AG10803 (cell line): ENCODE measurements around the gene LPP.

ENCODE experiments used
- DNase-seq: peaks from one replicate; pipeline ENCODE4 v3.0.0; 2010; ENCODE audit warnings: low read depth
- H3K4me3 ChIP-seq: 2 replicates; pipeline ENCODE4 v1.5.1; 2011; ENCODE audit warnings: mild to moderate bottlenecking, low read length, control low read depth
- TF ChIP-seq, protein P1 (sequence below): conservative IDR thresholded peaks from 2 replicates; pipeline ENCODE4 v1.5.1; 2011; ENCODE audit warnings: mild to moderate bottlenecking, low read length, control low read depth, inconsistent platforms

Gene LPP

DNA sequence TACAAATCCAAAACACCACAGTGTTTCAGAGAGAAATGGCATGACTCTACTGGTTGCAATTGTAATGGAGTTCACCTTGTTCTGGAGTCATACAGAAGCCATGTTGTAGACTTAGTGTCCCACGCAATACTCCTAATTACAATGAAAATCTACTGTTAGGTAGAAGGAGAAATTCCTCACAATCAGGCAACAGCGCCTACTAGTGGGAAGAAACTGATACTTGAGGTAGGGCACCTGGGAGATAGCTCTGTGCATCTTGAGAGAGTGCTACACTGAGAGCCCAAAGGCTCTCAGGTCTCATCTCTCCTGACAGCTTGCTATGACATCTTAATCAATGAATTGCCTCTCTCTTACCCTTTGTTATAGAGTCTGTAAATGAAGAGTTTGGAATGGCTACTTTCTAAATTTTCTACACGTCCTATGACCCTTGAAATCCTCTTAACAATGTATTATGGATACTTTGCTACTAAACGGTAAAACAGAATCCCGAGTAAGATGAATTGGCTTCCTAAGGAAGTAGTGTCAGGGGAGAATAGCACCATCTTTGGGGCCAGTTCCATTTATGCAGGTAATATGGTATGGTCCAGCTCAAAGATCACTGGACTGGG is 595.2 kb downstream of the LPP start:
- TF ChIP-seq, protein P1, sequence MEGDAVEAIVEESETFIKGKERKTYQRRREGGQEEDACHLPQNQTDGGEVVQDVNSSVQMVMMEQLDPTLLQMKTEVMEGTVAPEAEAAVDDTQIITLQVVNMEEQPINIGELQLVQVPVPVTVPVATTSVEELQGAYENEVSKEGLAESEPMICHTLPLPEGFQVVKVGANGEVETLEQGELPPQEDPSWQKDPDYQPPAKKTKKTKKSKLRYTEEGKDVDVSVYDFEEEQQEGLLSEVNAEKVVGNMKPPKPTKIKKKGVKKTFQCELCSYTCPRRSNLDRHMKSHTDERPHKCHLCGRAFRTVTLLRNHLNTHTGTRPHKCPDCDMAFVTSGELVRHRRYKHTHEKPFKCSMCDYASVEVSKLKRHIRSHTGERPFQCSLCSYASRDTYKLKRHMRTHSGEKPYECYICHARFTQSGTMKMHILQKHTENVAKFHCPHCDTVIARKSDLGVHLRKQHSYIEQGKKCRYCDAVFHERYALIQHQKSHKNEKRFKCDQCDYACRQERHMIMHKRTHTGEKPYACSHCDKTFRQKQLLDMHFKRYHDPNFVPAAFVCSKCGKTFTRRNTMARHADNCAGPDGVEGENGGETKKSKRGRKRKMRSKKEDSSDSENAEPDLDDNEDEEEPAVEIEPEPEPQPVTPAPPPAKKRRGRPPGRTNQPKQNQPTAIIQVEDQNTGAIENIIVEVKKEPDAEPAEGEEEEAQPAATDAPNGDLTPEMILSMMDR: peak; percentile 12; the same call in 1 of the 2 replicates
- no peak for DNase-seq
- no peak overlapping the region for H3K4me3 ChIP-seq

DNA sequence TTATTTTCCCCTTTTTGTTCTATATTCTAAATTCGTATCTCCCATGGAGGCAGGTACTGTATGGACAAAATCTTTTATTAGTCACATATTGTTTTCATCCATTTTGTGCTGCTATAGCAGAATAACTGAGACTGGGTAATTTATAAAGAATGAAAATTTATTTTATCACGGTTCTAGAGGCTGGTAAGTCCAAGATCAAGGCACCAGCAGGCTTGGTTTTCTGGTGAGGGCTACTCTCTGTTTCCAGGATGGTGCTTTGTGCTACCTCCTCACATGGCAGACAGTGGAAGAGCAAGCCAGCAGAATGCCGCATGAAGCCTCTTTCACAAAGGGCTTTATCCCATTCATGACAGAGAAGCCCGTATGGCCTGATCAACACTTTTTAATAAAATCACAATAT is 595.9 kb downstream of the LPP start:
- H3K4me3 ChIP-seq: no peak overlapping the region
- DNase-seq: no peak
- TF ChIP-seq, protein P1: no peak

DNA sequence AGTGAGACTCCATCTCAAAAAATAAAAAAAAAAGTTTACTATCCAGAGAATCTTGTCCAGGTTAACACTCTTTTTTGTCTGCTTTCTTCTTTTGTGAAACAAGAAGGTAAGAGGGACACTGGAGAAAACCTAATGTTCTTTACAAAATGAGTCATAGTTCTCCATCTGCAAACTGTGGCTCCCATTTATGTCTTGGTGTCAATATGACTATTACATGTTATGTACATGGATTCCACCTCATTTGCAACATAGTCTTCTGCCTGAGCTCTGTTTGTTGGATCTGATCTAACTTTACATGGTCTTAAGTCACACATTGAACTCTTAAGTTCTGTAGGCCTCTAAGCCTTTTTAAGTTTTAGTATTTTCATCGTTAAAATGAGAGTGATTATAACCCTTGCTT is 596.7 kb downstream of the LPP start:
- H3K4me3 ChIP-seq: no peak overlapping the region
- TF ChIP-seq, protein P1: no peak

DNA sequence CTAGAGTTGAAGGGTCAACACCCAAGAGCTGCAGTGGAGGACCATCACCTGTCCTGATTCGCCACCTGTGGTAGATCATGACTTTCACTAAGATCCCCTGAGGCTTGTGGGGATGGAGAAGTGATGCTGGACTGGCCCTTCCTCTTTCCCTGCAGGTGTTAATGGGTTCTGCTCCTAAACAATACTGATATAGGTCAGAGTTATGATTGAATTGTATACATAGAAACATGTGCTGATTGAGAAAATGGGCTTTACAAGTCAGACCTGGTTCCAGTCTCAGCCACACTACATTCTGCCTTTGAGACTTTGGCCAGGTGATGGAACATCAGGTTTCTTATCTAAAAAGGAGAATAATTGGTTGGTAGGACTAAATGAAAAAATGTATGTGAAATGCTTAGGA is 598.9 kb downstream of the LPP start:
- no peak overlapping the region for H3K4me3 ChIP-seq
- TF ChIP-seq, protein P1: no peak

More for the DNA sequence above, 596.7 kb downstream of the LPP start:
- DNase-seq: no peak

DNA sequence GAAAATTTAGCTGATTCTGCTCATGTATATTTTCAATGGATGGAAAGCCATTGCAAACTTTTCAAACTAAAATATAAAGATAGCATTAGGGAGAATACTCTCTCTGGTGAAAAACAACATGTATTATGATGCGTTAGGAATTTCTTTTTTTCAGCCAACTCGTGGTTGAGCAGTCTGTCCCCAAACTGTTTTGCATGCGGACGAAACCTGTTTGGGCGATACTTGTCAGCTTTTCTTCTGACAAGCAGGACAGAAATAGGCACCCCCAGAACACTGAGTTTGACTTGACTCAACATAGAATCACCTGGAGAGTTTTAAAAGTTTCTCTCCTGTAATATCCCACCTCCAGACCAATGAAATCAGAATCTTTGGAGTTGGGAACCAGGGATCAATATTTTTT is 600.3 kb downstream of the LPP start:
- no peak overlapping the region for H3K4me3 ChIP-seq
- TF ChIP-seq, protein P1: no peak
- no peak for DNase-seq

More for the DNA sequence above, 598.9 kb downstream of the LPP start:
- DNase-seq: no peak

DNA sequence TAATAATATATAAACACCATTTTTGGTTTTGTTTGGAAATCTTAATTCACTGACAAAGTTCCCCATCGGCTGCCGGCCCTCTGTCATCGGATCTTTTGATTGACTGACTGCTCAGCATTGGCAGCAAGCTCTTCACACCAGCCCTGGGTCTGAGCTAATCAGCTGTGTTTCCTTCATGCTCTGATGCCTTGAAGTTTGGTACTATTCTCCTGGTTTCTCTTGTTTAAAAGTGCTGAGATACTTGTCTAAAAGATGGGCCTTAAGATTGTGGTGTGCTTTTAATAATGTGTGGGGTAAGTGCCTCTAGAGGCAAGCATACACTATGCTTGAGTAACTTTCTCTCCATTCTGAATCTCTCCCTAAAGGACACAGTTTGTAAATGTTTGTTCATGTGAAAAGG is 602.3 kb downstream of the LPP start:
- no peak overlapping the region for H3K4me3 ChIP-seq
- TF ChIP-seq, protein P1: no peak
- DNase-seq: no peak

DNA sequence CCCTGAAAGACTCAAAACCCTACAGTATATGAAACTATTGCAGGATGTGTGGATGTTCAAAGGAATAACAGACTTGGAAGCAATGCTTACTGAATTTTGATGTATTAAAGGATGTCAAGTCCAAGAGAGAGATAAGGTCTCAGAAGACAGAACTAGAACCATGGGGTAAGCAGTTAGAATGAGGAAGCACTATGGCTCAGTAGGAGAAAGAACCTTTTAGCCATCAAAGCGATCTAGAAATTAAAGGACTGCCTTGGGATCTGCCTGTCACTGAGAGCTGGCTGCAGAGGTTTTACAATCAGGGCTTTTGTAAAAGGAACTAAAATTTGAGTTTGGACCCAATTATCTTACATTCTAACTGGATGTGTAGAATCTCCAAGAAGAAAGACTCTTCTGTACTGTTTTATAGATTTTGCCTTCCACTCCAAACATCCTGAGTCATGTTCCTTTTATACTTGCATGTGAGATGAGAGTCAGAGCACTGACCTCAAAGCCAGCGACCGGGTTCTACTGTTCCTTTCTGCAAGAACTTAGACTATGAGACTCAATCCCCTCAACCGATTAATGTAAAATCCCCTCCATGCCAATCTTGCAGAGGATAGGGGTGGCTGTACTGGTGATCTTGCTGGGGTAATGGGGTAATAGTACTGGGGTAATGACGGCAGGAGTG is 605.5 kb downstream of the LPP start:
- no peak overlapping the region for H3K4me3 ChIP-seq
- TF ChIP-seq, protein P1: no peak
- DNase-seq: no peak
